GM19238 (cell line): ENCODE measurements around the gene TMEM30B.
"Not testable (repeated sequence)": the region's sequence is repeated elsewhere in the genome, so short reads cannot be mapped to it uniquely, and the experiment has no call there.

ENCODE experiments used
- DNase-seq: peaks from one replicate; pipeline ENCODE4 v3.0.0; 2011; ENCODE audit warnings: low spot score; ENCODE audit not compliant: insufficient read length

Gene TMEM30B

DNA sequence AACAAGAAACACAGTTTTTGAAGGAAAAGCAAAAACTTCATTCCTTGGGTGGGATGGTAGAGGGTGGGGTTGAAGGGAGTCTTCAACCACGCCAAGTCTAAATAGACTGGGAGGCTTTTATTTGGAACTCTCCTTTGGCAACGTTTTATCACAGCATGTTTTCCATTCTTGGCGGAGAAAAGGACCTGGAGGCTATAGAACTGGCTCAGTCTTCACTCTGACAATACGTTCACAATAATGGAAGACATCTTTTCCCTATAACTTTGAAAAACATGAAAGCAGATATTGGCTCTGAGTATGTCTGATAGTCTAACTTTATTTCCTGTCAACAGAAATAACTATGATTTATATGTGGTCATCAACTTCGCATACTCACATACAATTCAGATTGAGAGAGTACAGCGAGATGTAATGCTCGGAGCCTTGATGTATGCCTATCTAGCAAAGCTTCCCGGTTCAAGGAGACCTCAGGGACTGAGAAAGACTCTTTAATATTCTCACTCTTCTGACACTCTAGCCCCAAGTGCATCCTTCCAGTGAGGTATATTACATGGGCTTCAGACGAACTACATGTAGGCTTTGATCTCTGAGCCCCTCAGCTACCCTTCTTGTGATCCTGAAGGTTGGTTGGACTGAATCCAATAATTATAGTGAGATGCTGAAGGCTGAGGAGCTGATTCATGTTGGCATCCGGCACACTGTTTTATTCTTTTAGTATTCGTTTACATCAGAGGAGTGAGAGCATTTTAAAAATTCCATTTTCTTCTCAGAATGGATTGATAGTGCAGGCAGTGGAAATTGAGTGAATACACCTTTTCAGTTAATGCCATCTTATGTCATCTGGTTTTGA is 14.0 kb downstream of the TMEM30B start:
- no peak for DNase-seq

DNA sequence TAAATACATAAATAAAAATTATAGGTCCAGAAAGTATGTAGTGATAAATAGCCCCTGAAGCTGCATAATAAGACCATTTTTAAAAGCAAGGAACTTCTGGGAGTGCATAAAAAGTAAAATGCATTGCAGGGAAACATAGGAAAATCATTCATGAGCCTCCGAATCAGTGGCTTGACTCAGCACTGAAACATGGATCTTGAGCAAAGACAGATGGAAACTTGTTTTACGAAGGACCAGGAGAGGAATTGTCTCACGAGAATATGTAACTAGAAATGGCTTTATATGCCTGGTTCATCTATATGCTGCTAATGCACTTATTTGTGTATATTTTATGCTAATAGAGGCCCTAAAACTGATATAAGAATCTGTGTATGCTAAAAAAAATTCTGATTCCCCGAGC is 14.7 kb downstream of the TMEM30B start:
- no peak for DNase-seq

DNA sequence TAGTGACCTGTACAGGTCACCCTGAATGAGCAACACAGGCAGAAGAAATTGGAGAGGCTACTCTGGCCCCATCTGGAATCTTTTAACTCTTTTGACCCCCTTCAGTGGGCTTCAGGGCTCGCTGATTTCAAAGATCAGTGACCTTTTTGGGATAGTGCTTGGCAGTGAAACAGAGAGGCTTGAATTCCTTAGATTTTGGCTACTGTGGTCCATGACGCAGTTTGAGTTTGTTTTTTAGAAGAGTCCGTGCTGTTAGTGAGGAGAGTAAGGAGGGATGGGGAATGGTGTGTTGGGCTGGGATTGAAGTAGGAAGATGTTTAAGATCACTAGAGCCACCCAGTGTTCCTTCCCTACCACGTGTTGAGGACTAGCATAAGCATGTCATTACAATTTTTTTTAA is 16.5 kb downstream of the TMEM30B start:
- no peak for DNase-seq

DNA sequence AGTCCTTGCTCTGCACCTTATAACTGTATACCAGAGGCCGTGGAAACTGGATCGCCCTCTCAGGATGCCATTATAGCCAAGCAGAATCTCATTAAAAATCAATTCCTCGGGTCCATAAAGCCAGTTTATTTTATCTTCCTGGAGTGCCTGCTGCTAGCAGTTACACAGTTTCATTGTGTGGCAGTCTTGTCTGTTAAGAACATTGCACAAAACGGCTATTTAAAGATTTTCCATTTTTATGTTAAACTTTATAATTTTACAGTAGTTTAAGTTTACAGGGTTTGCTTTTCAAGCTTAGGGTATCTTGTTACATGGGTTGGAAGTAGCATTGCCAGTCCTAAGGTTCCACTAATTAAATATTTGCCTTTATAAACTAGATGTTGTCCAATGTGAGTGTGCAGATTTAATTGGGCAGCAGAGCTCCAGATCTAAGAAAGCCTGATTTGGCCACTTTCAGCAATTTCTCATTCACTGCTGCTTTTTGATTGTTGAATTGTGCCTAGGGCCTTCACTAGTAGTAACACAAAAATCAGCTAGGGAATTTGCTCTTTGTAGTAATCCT is 17.0 kb downstream of the TMEM30B start:
- no peak for DNase-seq

DNA sequence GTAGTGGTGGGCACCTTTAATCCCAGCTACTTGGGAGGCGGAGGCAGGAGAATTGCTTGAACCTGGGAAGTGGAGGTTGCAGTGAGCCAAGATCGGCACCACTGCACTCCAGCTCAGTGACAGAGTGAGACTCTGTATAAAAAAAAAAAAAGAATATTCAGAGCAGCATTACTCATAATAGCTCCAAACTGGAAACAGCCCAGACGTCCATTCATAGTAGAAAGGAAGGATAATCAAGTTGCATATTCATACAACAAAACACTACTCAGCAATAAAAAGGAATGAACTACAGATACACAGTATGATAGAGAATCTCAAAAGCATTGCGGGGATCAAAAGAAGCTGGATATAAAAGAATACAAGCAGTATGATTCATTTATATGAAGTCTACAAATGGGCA is 19.1 kb downstream of the TMEM30B start:
- no peak for DNase-seq

DNA sequence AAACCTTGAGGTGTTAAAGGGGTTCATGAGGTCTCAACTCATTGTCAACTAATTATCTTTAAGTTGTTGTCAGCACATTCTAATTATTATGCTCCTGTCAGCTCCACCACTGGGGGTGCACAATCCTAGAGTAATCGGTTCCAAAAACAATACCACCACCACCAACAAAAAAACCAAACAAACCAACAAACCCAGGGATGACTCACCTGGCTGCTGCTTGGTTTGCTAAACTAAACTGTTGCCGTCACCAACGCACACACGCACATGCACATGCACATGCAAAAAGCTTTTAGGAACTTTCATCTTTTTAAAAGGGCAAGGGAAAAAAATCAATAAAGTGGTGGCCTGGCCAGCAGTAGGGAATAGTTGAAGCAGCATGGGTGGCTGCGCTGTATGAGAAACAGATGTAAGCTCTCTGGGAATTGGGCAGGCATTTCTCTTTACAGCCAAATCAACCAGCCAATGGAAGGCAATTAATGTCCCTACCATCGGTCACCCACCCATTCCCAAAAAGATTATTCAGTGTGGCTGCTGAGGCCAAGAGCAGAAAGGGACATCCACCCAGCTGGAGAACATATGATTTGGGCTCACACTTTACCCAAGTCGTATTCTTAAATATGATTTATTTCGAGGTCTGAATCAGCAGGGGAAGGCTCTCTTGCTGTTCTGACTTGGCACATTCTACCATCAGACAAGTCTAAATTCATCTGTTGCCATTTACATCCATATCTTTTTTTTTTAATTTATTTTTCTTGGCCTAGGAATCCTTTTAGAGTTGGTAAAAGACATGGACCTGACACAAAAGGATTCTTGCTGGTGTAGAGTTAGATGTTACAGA is 20.0 kb downstream of the TMEM30B start:
- DNase-seq = no peak

DNA sequence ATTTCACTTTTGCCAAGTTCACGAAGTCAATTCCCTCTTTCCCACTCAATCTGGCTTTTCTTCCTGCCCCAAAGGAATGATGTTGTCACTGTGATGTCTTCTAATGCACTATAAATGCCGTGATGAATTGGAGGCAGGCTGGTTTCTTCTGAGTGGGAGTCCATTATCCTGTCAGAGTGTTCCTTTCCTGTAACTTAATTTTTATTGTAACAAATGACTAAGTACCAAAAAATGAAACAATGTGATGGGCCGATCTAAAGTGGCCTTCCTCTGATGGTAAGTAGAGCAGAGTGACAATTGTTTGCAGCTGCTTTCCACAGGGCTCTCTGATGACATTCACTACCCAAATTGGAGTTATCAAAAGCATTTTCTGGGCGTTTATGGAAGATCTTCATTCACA is 22.2 kb downstream of the TMEM30B start:
- DNase-seq = no peak

DNA sequence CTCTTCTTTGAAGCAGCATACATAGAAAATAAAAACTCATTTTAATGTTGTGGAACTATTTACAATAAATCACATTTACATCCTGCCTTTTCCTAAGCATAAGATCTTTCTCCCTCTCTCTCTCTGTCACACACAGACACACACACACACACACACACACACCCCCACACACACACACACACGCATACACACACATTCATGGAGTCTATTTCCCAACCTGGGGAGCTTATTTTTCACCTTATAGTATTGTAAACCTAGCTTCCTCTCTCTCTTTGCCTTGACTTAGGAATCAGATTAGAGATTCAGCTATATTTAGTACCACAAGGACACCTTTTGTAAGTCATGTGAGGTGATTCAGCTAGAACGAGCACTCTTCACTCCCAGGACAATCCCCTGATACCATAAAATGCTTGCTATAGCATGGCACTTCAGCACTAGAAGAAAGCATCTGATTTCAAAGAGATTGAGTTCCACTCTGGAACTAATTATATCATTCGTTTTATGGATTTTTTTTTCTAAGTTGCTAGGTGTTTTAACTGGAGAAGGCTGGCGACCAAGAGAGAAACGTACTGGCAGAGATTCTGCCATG is 23.6 kb downstream of the TMEM30B start:
- DNase-seq = no peak

DNA sequence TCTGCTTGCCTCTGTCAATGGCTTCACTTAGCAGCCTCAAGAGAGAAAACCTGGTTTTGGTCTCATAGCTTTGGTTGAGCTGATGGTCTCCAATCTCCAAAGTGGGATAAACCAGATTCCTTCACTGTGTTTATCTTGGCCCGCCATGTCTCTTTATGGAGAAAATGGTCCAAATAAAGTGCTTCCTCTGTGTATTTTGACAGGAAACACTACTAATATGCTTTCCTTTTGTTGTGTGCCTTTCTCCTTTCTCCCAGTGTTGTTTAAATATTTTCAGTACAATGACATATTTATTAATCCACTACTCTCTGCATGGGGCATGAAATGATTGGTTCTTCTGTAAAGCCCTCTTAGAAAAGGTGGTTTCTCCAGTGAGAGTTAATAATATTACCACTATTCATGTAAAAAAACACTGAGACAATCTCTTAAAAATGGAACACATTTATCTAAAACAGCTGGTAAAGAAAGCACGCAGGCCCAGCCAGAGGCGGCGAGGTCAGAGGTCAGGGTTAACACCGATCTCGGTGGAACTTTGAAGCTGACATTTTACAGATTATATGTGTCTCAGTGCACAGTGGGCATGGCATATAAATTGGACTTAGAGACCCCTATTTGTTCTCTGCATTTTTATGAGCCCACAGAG is 24.2 kb downstream of the TMEM30B start:
- DNase-seq = no peak

DNA sequence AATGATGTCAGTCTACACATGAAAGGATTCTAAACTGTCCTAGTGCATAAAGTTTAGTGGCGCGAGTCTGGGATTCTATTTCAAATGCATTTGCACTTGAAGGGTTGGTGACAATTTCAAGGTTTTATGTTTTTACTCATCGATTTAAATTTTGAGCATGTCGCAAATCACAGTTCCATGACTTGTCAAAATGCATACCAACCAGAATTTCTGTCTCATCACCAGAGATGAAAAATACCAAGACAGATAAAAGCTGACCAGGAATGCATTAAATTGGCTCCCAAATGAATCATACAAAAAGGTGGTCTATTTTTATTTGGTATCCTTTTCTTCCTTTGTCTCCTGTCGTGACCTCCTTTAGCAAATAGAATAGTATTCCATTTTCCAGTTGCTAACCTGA is 25.2 kb downstream of the TMEM30B start:
- no peak for DNase-seq

DNA sequence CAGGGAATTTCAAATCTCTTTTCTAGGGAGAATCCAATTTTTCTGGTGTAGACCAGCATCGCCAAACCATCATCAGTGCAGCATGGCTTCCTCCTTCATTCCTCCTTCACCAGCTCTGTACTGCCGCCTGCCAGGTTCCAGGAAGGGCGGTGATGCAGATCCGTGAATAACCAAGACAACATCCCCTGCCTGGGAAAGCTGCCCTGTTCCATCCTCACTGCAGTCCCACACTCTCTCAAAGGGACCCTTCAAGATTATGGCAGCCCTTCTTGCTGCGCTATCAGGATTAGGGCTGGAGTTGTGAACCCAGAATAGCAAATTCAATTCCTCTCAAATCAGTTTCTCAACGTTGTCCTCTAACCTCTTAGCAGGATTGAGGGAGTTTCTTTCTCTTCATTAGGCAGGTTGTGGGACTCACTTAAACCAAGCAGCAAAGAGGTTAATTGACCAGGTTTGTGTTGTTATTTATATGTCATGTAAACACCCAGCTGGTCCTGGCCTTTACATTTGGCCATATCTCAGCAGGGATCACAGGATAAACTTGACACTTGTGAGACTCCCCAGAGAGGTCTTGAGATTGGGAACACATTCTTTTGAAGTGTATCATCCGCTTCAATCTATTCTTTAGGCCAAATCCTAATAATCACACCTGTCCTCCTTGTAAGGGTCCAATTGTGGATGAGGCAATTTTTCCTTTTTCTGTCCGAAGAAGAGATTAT is 26.2 kb downstream of the TMEM30B start:
- no peak for DNase-seq

DNA sequence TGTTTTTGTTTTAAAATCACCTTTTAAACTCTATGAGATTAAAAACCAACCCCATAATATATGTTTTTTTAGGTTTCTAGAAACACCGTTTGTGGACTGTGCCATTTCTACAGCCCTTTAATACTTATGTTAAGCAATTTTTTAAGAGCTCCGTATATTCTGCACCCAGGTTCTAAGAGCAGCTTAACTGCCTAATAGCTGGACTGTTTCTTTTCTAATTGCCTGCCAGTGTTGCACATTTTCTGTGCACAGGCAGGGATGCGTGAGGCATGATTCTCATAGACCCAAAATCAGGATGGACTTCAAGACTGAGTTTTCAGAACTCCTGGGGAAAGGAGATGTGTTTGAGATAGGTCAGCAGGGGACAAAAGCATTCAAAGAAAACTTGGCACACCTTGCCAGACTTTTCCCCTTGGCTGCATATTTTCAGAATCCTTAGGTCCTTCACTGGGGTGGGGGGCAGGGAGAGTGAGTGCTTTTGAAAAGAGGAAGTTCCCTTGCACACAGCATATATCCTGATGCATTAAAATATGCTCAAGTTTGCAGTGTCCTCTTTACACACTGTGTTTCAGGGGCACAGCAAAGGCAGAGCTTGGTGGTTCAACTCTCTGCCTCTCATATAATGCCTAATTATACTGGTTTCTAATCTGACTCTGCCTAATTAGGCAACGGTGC is 27.9 kb downstream of the TMEM30B start:
- no peak for DNase-seq

DNA sequence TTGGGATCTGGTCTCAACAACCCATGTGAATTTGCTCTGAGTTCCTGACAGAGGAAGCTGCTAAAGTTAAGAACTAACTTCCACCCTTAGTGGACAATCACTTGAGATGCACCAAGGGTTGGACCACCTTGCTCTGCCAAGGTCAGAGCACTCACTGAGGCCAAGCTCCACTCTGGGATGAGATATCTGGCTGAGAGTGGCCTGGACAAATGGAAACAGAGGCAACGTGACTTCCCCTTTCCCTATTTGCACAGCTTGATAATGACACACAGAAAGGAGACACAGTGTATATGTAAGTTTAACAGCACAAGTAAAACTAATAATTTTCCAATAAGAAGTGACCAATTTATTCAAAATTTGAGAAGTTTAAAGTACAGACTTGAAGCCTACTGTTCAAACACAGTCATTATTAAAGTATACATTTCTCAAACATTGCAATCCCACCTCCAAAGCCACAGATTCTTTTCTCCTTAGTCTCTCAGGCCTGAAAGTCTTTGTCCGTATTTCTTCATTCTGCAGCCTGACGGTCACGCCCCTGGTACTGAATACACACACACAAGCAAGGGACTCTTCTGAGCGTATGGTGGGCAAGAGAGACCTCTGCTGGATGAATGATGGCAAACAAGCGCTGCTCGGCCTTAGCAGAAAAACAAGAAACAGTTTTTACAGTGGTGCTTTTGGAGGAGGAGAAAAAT is 28.6 kb downstream of the TMEM30B start:
- peak; percentile 52 for DNase-seq

DNA sequence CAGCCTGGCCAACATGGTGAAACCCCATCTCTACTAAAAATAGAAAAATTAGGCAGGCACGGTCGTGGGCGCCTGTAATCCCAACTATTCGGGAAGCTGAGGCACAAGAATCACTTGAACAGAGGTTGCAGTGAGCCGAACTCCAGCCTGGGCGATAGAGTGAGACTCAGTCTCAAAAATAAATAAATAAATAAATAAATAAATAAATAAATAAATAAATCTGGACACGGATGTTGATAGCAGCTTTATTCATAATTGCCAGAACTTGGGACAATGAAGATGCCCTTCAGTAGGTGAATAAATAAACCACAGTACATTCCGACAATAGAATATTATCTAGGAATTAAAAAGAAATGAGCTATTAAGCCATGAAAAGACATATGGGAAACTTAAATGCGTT is 31.1 kb downstream of the TMEM30B start:
- DNase-seq = no peak

DNA sequence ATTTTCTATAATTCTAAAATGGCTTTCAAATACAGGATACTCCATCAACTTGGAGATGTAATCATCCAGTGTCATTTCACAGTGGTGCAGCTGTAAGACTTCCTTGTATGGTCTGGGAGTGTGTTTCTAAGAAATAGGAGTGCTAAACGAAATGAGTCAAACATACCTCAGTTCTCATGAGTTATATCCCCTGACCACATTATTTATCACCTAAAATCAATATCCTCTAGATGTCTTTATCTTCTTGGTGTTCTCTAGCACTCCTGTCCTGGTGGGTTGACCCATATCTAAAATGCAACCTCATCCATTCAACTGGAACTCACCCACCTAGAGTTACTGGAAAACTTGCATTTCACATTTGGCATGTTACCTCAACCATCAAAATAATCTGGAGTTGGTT is 33.2 kb downstream of the TMEM30B start:
- no peak for DNase-seq

DNA sequence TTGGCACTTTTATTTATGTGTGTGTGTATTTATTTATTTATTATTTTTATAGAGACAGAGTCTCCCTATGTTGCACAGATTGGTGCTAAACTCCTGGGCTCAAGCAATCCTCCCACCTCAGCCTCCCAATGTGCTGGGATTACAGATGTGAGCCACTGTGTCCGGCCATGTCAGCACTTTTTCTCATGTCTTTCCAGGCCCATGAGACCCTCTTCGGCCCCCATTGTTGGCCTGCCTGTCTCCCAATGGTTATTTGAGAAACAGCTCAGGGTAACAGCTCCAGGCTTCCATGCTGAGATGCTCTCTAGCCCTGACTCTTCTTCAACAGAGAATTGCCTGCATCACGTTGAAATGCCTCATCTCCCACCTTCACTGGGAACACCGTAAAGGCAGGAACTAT is 34.4 kb downstream of the TMEM30B start:
- no peak for DNase-seq

DNA sequence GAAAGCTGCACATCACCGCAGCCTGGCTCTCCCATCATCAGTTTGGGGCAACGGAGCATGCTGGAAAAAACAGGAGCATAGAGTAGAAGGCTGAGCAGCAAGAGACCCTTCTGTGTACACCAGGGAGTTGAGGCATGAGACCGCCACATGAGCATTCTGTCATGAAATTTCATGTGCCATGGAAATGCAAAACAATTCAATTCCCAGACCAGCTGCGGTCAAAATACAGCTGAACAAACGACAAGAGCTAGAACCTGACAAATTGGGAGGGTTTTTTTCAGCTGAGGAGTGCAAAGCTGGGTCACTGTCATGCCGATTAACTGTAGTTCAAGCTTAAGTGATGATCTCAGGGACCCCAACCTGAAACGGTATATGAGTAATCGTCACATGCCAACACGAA is 37.1 kb downstream of the TMEM30B start:
- DNase-seq = no peak

DNA sequence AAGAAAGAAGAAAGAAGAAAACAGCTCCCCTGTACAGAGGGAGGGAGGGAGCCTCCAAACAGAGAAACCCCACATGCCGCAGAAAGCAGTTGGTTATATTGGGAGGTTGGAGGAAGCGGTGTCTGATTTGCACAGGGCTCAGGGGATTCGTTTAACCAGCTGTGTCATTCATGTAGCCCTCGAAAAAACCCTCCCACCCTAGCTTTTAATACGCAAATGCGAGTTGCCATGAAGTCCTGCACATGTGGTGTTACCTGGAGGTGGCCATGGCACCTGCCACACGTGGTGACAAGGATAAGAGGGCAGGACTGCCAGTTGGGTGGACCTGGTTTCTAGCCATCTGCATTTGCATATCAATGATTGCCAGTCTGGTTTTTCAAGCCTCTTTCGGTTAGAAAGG is 40.9 kb downstream of the TMEM30B start:
- DNase-seq = no peak

DNA sequence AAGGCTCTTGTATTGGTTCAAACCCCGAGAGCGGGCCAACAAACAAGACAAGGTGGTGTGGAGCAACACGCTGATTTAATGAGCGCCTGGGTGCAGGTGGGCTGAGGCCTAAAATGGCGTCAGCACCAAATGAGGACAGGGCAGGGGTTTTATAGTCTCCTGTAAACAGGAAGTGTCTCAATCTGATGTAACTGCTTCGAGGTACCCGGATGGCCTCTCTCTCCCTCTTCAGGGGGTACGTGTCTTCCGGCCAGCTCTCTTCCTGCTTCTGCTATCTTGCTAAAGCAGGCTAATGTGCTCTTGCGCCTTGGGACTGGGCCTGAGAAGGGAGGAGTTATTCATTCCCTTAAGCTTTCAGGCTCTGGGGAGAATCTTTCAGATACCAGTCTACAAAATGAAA is 41.9 kb downstream of the TMEM30B start:
- not testable (repeated sequence) for DNase-seq
